GM19328 (cell line): Measurements from ENCODE around the gene CSNK1E.

Experiments
- ATAC-seq: cut with Tn5 transposase; IDR thresholded peaks from one replicate; pipeline ENCODE4 v1.9.1; 2021; ENCODE audit warnings: mild to moderate bottlenecking, moderate library complexity; ENCODE audit not compliant: unreplicated experiment

CSNK1E gene

DNA sequence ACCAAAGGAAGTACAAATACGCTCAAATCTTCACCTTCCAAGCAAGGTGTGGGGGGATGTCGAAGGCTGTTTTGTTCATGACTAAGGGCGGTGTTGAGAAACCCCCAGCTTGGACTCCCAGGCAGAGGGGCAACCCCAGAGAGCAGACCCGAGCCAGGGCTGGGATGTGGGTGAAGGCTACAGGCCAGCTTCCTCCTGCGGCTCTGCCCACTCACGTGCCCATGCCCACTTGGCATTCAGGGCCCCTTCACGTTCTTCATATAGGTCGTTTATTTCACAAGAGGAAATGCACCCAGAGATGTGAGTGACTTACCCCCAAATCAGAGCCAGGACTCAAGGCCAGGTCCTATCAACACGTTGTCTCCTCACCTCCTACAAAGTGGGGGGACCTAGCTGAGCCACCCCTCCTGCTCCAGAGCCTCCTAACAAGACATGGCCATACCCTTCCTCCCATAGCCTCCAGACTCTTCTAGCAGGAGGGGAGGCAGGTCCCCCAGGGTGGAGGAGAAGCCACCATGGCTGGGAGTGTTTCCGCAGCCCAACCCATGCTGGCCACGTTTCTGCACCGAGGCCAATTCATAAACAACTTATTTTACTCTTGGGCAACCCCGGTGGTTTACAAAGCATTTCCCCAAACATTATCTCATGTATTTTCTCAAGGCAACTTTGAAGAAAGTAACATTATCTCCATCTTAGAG, 66.4 kb downstream of the CSNK1E start:
- ATAC-seq: no peak

DNA sequence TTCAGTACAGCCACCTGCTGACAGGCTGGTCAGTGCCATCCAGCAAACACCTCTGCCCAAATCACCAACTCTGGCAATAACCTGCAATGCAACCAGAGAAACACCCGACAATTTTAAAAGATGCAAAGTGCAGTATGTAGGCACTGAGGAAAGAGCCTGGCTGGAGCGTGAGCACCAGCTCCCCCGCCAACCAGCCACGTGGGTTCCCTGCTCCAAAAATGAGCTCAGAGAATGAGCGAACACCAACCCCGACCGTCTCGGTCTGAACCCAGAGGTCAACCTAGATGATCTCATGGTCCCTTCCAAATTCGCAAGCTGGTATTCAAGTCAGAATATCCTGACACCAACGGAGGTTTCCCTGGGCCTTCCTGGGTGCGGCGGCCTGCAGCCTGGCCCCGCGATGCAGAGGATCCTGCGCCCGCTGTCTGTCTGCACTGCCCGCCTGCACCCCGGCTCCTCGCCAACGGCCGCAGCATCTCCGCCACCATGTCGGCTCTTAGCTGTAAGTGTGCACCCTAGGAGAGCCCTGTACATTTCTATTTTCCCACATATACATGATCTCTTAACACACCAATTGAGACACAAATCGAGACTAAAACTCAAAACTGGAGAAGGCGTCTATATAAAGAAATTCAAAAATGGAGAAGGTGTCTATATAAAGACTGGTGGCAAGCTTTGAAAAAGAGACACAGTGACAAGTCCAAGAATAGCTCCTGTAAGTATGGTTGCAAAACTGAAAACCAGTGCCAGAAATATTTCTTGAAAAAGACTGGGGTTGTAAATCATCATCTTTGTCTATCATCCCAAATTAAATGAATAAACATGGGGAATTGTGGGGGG, 67.2 kb downstream of the CSNK1E start:
- no peak for ATAC-seq

DNA sequence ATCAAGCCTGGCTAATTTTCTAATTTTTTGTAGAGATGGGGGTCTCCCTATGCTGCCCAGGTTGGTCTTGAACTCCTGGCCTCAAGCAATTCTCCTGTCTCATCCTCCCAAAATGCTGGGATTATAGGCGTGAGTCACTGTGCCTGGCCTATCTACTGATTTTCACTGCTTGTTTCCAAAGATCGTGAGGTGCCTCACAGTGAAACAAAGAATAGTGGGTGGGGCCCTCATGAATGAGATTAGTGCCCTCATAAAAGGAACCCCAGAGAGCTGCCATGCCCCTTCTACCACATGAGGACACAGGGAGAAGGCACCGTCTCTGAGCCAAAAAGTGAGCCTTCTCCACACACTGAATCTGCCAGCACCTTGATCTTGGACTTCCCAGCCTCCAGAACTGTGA, 67.9 kb downstream of the CSNK1E start:
- ATAC-seq: no peak

DNA sequence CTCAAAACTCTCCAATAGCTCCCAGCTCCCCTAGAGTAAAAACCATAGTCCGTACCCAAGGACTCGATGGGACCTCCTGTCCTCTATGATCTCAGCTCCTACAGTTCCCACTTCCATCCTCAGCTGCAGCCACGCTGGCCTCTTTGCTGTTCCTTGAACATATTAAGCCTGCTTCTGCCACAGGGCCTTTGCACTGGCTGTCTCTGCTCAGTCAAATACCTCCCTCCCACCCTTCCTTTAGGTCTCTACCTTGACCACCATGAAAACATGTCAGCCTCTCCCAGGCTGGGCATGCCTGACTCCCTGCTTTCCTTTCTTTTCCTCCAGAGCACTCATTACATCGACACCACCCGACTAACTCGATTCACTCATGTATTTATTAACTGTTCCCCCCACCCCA, 69.0 kb downstream of the CSNK1E start:
- no peak for ATAC-seq

DNA sequence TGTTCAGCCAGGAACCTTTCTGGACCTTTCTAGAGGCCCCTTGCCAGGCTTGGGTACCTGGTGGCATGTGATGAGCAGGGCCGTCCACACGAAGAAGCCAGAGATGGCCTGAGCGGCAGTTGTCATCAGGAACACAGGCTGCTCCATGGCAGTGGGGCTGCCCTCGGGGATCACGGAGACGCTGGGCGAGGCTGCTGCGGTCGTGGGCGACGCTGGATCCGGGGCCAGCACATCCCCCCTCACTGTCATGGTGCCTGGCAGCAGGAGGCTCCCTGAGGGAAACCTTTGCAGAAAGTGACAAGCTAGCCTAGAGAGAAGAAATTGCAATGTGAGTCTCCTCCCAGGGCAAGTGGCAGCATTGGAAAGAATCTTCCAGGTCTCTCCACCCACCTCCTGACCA, 69.5 kb downstream of the CSNK1E start:
- no peak for ATAC-seq

DNA sequence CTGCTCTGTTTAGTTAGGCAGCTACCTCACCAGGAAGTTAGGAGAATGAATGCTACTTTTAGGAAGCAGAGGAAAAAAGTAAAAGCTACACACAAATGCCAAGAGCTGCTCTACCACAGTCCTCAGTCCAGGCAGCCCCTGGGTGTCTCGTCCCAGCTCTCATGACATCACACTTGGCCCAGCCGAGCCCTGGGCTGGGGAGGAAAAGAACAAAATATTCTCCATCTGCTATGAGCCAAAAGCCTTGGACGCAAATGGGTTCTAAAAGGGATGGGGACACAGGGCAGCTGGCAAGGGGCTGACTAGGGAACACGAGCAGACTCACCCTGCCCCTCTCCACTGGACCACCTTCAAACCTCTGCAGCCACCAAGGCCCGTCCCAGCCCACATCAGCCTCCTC, 70.5 kb downstream of the CSNK1E start:
- ATAC-seq: no peak

DNA sequence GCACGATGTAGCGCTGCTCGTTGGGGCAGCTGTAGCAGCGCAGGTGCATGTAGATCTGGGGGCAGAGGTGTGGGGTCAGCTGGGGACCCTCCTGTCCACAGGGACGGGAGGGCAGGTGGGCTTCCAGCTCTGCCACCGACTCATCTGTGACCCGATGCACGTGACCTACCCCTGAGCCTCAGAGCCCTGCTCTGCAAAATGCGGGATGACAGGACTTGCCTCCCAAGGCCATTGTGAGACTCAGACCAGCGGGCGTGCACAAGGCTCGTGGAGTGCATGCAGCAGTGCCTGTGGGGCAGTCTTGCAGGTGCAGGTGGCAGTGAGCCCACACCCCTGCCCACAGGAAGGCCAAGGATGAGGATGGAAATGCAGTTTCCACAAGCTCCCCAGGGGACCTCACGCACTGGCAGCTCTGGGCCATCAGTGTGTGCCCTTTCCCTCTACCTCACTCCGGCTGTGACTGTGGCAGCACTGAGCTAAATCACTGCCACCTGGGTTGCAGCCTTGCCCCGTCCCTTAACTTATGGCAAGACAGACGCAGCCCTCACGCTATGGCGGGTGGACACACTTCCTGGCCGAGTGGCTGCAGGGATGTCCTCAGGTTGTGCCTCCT, 71.1 kb downstream of the CSNK1E start:
- ATAC-seq: no peak

DNA sequence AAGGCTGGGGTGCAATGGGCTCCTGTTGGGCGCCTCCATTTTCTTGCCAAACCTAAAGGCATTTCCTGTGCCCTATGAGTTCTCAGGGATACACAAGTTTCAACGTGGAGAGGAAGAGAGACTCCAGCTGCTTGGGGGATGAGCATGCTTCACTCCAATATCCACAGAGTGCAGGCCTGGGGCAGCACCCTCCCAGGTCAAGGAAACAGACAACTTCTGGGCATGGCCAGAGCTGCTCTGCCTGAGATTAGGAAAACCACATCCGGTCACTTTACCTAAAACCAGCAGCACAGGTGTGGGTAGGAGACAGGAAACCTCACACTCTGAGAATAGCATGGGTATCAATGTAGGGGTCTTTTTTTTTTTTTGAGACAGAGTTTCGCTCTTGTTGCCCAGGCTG, 73.1 kb downstream of the CSNK1E start:
- no peak for ATAC-seq

DNA sequence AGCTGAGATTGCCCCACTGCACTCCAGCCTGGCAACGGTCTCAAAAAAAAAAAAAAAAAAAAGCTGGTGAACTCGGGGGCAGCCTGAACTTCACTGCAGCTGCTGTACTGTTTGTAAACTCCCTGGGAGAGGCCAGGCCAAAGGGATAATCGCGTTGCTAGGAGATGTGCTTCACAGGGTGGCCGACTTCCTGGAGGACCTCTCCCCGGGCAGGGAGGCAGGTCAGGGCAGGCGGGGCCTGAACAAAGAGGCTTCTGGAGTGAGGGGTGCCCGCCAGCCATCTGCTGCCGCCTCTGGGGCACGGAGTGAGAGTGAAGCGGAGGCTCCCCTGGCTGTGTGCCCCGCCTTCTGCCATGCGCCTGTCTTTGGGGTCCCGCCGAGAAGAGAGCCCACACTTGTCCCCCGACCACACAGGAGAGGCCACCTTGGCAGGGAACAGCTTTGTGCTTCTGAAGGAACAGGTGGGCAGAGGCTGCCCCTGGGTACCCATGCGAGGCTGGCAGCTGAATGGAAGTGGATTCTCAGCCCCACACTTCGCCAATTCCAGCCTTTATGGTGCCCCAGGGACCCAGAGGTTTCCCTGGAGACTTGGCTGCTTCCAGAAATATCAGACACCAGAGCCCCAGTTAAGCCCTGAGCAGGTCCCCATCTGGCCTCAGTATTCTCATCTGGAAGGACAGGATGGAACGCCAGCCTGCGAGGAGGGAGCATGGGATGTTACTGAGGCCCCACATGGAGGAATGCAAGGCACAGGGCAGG, 74.0 kb downstream of the CSNK1E start:
- no peak for ATAC-seq

DNA sequence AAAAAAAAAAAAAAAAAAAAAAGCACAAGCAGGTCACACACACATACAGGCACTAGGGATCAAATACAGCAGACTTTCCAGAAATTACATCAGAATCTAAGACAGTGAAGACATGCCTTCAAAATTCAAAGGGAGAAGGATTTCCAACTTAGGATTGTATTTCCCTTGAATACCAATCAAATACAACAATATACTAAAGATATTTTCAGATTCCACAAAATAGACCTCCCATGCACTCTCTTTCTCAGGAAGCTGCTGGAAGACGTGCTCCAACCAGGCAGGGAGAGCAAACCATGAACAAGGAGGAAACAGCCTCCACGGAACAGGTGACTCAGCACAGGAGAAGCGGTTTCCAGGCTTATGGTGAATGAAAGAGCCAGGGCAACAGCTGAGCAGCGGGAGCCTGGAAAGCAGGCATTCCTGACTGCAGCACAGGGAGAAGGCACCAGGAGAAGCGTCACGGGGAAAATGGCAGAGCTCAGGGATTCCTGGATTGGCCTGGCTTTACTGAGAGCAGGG, 76.4 kb downstream of the CSNK1E start:
- no peak for ATAC-seq
